Activated gamma-delta T cell (primary cell): Measurements from ENCODE around the gene CA10.

Source experiments
- DNase-seq: peaks from one replicate; lab custom pipeline; 2025; lab: John Stamatoyannopoulos, UW

CA10 gene

GRCh38 chr17:51869387-51869786, 289.1 kb downstream of the CA10 start:
- DNase-seq: no peak

- DNase-seq: no peak
These were observed 297.5 kb downstream of the CA10 start for GRCh38 chr17:51860954-51861561.

DNA sequence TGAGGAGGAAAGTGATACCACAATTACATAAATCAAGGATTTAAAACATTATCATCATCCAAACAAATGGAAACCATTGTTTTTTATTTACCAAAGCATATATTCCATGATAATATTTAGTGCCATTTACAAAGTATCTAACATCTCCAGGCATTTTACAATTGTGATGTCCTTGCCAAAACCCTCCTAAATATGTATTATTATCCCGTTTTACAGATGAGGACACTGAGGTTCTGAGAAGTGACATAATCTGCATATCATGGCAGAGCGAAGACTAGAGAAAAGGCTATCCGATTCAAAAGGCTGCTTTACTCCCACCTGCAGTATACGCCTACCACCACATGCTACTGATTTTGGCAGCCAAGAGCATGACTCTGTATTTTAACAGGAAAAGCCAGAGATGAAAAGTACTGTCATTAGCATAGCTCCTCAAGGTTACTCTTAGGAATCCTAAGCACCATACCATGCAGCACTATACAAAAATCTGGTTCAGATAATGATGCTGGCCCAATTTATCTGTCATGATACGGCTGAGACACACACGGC, 301.4 kb downstream of the CA10 start:
- no peak for DNase-seq

GRCh38 chr17:51855806-51856205, 302.7 kb downstream of the CA10 start:
- DNase-seq: no peak

DNA sequence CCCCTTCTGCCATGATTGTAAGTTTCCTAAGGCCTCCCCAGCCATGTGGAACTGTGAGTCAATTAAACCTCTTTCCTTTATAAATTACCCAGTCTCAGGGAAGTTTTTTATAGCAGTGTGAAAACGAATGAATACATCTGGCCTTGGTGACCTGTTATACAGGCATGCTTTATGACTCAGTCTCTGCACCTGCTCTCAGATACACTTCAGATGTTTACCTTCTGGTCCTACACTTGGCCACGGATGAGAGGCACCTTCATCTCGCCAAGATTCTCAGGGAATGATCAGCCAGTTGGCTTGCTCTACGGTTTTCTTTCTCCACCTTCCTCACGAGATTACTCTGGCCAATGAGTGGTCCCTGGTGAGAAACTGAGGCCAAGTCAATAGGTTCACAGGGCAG, 304.7 kb downstream of the CA10 start:
- no peak for DNase-seq

DNA sequence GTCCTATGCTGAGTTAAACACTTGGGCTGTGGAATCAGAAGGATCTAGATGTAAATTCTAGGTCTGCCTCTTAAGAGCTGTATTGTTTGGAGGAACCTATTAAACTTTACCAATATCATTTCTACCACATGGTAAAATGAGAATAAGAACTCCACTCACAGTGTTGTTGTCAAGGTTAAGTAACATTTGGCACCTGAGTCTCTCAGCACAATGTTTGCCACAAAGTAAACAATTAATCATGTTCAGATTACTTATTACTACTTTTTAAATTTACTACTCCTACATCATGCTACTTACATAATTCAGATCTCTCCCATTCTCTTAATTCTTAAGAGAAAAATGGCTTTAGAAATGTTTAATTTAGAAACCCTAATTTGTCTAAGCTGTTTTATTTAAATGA, 305.9 kb downstream of the CA10 start:
- DNase-seq: no peak

DNA sequence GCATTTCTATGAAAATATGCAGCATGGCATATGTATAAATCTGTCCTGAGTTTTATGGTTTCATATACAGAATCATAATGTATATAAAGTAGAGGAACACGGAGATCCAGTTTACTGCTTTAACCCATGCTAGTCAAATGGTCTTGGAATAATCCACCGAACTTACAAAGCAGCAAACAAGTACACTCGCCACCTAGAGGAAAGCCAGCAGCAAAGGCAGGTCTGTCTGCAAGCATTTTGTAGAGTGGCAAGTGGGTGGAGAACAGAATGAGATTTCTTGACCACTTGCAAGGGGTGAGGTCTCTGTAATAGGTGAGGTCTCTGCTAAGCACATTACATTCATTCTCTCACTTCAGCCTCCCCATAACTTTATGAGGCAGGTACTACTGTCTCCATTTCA, 308.3 kb downstream of the CA10 start:
- DNase-seq: no peak

DNA sequence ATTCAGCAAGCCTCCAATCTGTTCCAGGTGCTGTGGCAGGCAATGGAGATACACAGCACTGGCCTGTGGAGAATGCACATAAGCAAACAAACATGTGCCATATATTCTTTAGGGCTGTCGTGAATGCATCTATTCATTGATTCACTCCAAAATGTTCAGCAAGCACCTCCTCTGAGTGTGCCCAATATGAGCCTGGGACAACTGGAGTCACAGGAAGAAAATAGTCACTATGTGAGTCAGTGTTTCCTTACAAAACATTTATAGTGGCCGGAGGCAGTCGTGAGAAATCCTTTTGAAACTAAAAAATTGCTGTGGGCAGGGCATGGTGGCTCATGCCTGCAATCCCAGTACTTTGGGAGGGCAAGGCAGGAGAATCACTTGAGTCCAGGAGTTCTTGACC, 310.1 kb downstream of the CA10 start:
- no peak for DNase-seq

DNA sequence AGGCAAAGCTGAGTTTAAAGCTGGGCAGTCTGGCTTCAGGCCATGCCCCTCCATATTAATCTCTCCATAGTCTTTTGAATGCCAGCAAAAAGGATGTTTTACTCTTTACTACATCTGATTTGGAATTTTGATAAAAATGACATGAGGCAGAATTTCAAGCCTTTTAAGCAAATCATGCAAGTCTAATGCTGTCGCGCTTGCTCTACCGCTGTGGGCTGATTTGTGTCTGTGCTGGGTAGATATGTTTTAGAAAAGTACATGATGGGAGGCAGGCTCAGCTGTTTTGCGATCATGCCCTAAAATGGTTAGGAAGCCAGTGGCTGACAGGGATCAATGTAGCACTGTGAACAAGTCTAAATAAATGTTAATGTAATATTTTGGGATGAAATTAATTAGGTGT, 311.9 kb downstream of the CA10 start:
- DNase-seq: no peak

DNA sequence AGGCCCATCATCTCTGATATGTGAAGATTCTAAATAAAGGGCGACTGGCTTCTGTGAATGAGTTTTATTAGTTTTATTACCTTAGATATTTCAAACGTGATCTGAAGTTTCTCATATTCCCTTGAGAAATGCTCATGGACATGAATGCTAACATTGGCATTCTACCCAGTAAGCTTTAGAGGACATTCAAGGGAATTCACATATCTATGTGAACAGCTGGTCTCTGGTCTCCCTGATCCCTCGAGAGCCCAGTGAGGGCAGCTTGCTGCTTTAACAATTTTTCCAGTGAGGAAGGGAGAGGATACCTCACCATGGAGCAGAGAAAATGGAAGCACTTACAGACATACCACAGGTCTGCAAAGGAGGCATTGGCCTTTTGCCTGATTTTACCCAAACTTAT, 312.7 kb downstream of the CA10 start:
- DNase-seq: no peak

- DNase-seq: no peak
These were observed 315.8 kb downstream of the CA10 start for GRCh38 chr17:51842763-51843162.

- DNase-seq: no peak
These were observed 316.8 kb downstream of the CA10 start for GRCh38 chr17:51841669-51842068.

DNA sequence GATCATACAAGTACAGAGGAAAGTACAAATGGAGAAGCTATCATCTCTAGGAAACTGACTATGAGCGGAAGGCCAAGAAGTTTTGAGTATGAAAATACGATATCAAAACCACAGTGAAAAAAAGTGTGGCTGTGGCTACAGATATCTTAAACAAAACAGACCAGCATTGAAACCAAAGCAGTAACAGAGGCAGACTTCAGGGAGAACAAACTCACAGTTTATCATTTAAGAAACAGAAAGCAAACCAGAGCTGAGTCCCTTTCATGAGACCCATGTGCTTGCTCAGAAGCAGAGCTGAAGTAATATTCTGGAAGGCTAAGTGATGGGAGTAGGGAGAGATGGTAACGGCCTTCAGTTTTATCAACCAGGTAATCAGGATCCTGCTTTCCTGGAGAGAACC, 317.8 kb downstream of the CA10 start:
- DNase-seq: no peak

DNA sequence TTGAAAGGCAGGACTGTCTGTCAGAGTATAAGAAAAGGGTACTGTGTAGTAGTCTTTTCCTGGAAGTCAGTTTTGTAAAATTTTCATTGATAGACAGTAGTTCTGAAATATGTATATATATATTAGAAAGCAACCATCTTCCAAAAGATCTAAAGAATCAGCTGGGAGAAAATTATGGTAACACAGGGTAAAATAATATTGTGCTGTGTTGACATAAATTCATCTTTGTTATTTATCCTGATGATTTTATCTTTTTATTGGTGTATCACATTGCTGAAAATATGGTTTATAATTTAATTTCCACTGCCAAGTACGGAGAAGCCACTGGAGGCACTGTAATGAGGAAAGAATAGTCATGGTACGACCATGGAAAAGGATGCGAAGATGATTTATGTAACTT, 324.9 kb downstream of the CA10 start:
- DNase-seq: no peak

DNA sequence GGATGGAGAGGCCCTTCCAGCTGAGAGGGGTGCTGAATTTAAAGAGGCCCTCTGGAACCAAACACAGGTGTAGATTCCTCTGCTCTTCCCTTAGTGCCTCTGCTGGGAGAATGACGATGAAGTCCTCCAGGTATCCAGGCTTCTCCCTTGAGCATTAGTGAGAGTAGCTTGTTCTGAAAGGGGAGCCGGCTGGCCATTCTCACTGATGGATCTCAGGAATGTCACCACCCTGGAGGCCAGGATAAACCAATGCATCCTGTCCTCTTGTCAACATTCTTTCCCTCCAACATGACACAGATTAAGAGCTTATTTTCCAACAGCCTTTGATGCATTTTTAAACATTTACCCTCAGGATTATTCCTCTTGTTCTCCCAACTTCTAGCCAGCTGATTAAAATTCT, 325.5 kb downstream of the CA10 start:
- no peak for DNase-seq

DNA sequence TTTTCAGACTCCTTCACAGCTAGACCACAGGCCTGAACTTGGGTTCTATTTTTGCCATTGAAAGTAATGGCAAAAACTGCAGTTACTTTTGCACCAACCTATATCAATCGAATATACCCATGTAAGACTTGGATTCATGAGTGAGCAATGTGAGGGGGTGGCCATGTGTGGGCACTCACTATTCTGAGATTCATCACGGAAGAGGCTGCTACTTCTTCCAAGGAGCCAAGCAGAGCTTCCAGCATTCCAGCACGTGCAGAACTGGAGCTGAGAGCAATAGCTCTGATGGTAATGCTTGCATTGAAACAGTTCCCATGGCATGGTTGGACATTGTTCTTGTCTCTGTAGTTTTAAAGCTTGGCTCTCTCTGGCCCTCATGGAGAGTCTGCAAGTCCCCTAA, 327.6 kb downstream of the CA10 start:
- no peak for DNase-seq

DNA sequence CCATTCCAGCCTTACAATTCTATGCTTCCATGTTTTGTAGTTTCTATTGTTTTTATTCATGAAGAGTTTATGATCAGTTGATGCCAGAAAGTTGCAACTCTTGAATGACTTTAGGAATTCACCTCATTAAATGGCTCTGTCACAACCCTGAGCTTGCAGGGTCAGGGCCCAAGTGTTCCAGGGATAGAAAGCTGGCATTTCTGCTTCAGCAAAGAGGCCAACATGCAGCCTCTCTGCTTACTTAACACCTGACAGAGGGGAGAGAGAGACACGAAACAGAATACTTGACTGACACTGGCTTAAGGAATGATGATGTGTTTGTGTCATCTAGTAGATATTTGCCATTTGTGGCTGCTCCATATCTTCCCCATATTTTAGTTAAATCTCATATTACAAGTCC, 328.1 kb downstream of the CA10 start:
- no peak for DNase-seq

DNA sequence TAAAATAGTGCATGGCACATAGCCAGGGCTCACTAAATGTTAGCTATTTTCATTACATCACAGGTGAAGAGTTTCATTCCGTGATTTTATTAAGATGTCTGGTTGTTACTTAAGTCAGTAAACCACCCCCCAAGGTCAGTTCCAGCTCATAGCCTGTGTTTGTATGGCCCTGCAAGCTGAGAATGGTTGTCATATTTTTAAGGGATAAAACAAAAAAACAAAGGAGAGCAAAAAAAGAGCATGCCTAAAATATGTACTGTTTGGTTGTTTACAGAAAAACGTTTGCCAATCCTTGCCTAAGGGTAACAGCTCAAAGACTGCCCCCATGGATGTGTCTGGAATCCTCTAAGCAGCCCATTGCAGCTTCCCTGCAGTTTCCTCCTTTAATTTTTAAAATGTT, 329.6 kb downstream of the CA10 start:
- DNase-seq: no peak

DNA sequence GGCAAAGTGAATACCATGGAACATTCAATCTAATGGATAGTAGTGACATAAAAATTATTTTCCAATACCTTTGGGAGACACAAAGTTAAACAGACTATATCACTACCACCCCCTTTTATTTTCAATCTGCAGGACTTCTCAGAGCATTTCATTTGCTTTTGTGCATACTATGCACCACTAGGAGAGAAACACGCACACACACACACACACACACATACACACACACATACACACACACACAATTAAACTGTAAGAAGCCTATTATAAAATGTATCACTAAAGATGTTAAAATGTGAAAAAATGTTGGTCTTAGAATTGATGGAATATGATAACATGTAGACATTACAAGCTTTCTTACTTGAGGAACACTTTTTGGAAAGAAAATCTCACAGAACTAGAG, 331.4 kb downstream of the CA10 start:
- DNase-seq: no peak

GRCh38 chr17:51820766-51821165, 337.7 kb downstream of the CA10 start:
- DNase-seq: no peak

DNA sequence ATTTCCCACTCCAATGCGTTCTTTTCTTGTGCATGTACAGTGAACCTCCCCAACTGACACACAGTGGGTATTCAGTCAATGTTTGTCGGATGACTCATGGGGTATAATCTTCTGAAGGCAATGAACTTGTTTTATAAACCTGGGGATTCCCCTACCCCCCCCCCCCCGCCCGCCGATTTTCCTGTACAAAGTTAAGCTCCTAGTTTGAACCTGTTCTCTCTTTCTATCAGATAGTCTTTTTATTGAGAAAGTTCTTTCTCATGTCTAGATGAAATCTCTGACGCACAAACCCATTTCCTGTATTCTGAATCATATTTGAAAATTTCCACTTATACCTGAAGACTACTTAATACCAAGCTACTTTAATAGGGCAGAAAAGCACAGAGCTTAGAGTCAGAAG, 338.3 kb downstream of the CA10 start:
- DNase-seq: no peak

DNA sequence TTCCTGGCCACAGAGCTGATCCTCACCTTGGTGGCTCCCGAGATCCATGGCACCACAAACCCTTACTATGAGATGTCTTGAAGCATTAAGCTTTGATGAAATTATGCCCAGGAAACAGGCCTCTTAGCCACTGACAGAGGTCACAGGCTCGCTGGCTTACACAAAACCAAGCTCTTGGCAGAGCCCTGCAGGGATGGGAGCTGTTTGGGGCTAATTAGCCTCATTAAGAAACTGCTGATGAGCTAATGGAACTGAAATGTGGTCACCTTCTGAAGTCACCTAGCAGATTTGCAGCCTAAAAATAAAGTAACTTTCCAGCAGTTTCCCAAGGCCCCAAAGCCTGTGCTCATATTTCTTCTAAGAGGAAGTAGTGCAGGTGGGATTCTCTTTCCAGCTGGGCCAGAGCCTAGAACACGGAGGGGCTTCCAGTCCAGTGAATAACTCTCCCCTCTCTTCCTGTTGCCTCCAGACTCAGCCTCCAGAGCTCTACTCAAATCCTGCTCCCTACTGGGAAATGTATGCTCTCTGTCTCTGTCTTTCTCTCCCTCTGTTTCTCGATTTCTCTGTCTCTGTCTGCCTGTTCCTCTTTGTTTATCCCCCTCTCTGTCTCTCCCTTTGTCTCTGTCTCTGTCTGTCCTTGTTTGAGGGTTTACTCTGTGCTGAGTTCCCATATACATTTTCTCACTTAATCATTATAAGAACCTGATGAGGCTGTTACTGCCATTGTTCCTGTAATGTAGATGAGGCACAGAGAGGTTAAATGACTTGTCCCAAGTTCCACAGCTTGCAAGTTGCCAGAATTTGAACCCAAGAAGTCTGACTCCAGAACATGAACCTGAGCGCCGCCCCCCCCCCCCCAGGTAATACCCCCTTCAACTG, 338.9 kb downstream of the CA10 start:
- DNase-seq: no peak

GRCh38 chr17:51818777-51819176, 339.7 kb downstream of the CA10 start:
- DNase-seq: no peak
